ENCODE results near the gene NUAK2.

NUAK2 gene

GRCh38 chr1:205319081-205320018 lies 2.2 kb downstream of the NUAK2 start:
- no peak for DNase-seq (ENCODE audit: low read depth)

- no peak for DNase-seq (ENCODE audit: low read depth)
These were observed 3.1 kb downstream of the NUAK2 start for GRCh38 chr1:205318231-205318991.

- DNase-seq (ENCODE audit: low read depth): no peak
These were observed 4.1 kb downstream of the NUAK2 start for GRCh38 chr1:205317311-205317917.

- DNase-seq (ENCODE audit: low read depth): no peak
These were observed 5.4 kb downstream of the NUAK2 start for GRCh38 chr1:205316161-205316566.

GRCh38 chr1:205315008-205315618 lies 6.4 kb downstream of the NUAK2 start:
- no peak for DNase-seq (ENCODE audit: low read depth)

- DNase-seq (ENCODE audit: low read depth): no peak
These were observed 7.8 kb downstream of the NUAK2 start for GRCh38 chr1:205313563-205314308.

GRCh38 chr1:205312866-205313562 lies 8.5 kb downstream of the NUAK2 start:
- no peak for DNase-seq (ENCODE audit: low read depth)

GRCh38 chr1:205310976-205311704 lies 10.4 kb downstream of the NUAK2 start:
- DNase-seq (ENCODE audit: low read depth): no peak

GRCh38 chr1:205309741-205310140 lies 11.8 kb downstream of the NUAK2 start:
- DNase-seq (ENCODE audit: low read depth): no peak

GRCh38 chr1:205306929-205307566 lies 14.5 kb downstream of the NUAK2 start:
- no peak for DNase-seq (ENCODE audit: low read depth)

- DNase-seq (ENCODE audit: low read depth): no peak
These were observed 16.9 kb downstream of the NUAK2 start for GRCh38 chr1:205304695-205305070.

GRCh38 chr1:205304046-205304694 lies 17.4 kb downstream of the NUAK2 start:
- DNase-seq (ENCODE audit: low read depth): no peak

GRCh38 chr1:205303247-205303888 lies 18.2 kb downstream of the NUAK2 start:
- no peak for DNase-seq (ENCODE audit: low read depth)

GRCh38 chr1:205301842-205302588 lies 19.5 kb downstream of the NUAK2 start:
- no peak for DNase-seq (ENCODE audit: low read depth)

GRCh38 chr1:205301205-205301821 lies 20.2 kb downstream of the NUAK2 start:
- no peak for DNase-seq (ENCODE audit: low read depth)

GRCh38 chr1:205300149-205300548 lies 21.4 kb downstream of the NUAK2 start:
- no peak for DNase-seq (ENCODE audit: low read depth)

GRCh38 chr1:205298191-205298994 lies 23.2 kb downstream of the NUAK2 start:
- DNase-seq (ENCODE audit: low read depth): no peak

Data from activated T-cell treated with anti-CD3 and anti-CD28 coated beads for 48 hours (primary cell).